Activated CD4-positive, alpha-beta T cell treated with anti-CD3 and anti-CD28 coated beads for 1 hour (primary cell): Measurements from ENCODE around the gene CENPU.
"Not testable (repeated sequence)": the region's sequence is repeated elsewhere in the genome, so short reads cannot be mapped to it uniquely, and the experiment has no call there.

ENCODE experiments used
- DNase-seq: peaks from one replicate; pipeline ENCODE4 v3.0.0-alpha.2; 2020

CENPU gene

GRCh38 chr4:184657820-184658219 lies 76.1 kb downstream of the CENPU start:
- DNase-seq: not testable (repeated sequence)

DNA sequence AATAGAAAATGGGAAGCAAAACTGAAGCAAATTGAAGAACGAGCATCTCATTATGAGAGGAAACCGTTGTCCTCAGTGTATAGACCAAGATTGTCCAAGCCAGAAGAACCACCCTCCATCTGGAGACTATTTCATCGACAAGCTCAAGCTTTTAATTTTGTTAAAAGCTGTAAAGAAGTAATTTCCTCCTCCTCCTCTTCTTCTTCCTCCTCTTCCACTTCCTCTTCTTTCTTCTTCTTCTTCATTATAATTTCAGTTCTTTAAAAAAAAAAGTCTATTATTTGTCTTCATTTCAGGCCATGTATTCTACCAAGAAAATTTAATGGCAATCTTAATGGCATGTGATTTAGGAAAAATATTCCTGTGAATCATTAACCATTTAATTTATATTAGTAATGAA lies 76.8 kb downstream of the CENPU start:
- DNase-seq: no peak

DNA sequence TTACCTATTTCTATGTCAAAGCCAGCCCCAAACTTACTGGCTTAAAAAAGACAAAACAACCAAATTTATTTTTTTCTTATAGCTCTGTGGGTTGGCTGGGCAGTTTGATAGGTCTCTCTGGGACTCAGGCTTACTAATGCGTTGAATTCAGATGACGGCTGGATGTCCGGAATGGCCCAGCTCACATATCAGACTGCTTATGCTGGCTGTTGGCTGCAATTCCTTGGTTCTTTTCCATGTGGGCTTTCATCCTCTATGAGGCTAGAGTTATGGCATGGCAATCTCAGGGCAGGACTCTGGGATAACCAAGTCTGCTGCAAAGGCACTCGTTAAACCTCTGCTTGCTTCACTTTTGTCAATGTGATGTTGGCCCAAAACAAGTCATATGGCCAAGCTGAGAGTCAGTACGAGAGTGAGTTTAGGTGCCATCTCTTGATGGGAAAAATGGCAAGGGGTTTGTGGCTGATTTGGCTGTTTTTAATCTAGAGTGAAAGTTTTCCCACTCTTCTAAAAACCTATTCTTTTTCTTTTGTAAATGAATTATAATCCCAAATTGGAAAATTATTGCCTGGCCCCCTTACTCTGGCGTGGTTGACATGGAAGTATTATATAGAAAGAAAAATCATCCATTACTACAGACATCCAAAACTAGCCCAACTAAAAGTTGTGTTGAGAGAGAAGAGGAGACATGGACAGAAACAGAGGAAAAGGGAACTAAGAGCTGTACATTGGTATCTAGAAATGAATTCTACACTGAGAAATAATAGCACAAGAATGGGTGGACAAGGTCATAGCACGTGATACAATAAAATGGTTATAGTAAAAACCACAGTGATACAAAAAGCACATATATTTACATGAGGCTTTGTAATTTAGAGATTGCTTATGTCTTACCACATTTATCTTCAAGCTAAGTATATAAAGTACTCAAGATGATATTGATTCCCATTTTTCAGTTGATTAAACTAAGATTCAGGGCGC lies 77.7 kb downstream of the CENPU start:
- no peak for DNase-seq

DNA sequence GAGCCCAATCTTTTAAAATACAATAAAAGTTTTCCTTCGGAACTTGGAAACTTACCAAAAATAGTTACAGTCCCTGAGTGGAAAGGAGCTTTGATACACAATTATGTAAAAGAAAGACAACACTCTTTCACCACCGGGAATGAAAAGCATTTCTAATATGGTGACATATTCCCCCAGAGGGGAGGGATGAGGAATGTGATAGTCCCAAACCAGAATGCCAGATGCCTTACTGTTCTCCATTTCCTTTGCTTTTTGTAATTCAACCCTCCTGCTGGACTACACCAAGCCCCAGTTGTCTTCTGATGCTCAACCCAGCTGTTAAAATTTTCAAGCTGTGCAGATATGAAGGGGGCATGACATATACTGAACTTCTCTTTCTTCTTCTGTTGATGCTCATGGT lies 80.2 kb downstream of the CENPU start:
- no peak for DNase-seq

GRCh38 chr4:184652681-184653080 lies 81.2 kb downstream of the CENPU start:
- not testable (repeated sequence) for DNase-seq

GRCh38 chr4:184651899-184652298 lies 82.0 kb downstream of the CENPU start:
- DNase-seq: no peak

GRCh38 chr4:184649971-184650855 lies 83.7 kb downstream of the CENPU start:
- DNase-seq: no peak

DNA sequence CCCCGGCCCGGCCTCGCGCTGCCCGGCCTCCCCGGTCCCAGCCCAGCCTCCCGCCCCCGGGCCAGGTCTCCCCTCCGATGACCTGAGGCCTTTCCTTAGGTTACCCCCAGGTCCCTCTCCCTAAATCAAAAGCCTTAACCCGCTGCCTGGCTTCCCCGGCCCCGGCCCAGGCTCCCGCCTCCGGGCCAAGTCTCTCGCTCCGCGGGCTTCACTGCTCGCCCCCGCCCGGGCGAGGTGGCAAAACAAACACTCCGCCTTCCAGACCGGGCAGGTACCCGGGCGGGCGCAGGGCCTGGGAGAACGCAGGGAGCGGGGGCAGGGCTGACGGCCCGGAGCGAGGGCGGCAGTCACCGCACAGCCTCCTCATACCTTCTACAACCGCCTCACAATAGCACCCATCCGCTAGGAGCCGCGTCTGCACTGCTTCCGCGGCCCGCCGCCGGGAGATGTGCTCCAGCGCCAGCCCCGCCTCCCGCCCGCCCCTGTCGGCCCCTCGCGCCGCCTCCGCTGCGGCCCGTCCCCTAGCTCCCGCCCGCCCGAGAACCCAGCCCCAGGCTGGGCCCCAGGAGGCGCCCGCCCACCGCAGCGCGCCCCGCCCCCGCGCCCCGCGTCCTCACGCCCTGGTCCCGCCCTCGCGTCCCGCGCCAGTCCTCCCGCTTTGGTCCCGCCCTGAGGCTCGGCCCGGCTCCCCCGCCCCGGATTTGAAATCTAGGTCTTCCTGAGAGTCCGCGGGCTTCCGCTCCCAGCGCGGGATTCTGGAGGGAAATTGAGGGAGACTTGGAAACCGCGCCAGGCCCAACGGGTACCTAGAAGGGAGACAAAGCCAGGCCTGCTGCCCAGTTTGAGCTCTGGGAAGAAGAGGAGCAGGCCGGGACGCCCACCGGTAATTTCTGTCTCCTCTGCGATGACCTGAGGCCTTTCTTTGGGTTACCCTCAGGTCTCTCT lies 84.6 kb downstream of the CENPU start, which contains the start of the genes CASP3 and PRIMPOL:
CASP3 (minus strand) TSS at position 422 of the 945 bp plus-strand sequence. CDS start 10,994 bp downstream, outside the sequence.
PRIMPOL (plus strand) TSS at position 713 of the 945 bp plus-strand sequence. CDS start 7,403 bp downstream, outside the sequence.
- peak; percentile 92 for DNase-seq

DNA sequence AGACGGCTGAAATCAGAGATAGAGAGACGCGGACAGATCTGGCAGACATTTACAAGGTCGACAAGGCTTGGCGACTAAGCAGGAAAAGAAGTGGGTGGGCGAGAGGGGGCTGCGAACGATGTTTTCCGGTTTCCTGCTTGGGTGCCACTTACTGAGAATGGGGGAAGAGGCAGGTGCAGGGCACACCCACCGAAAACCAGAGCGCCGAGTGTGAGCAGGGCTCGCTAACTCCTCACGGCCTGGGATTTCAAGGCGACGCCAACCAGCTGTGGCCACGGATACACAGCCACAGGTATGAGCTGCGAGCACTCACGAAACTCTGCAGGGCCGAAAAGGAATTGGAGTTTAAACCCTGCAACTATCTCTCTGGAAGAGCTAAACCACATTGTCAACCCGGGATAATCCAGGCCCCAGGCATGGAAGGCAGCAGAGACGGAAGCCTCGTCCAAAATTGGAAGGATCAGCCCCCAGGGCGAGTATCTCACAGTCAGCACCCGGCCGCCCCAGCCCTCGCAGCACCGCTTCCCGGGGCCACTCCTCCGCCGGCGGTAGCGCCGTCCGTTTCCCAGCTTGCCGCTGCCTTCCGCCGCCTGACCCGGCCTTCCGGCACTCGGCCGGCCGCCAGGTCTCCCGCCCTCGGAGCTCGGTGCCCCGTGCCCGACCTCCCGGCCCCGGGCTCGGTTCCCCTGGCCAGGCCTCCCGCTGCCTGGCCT lies 85.4 kb downstream of the CENPU start:
- DNase-seq: peak; percentile 20

- DNase-seq: no peak
These were observed 85.9 kb downstream of the CENPU start for GRCh38 chr4:184648054-184648312.

DNA sequence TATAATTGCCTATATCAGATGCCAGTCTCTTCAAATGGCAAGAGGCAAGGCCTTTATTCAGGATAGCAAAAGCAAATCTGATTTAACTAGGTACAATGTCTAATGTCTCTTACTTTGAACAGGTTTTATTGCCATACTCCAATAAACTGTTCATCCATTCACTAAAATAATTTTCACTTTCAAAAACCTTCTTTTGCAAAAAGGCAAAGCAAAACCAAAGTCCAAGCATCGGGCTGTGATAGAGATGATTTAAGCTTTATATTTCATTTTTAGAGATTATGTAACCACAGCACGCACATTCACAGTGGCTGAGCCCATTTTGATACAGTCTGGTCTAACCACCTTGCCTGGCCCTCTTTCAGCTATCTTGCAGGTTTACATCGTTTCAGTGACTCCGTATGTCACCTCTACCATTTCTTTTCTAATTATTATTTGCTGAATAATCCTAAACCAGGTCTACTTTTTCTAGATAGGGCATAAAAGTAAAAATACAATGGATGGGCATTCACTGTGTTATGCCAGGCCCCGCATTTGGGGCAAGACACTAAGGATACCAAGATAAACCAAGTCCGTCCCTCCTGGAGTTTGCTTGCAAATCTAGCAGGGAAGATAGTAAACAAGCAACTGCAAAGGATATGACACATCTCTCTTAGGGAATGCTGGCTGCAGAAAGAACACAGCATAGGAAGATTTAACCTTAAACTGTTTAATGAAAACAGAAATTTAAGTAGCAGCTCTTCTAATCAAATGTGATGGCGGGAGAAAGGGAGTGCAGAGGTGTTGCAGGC lies 86.4 kb downstream of the CENPU start:
- DNase-seq: no peak

DNA sequence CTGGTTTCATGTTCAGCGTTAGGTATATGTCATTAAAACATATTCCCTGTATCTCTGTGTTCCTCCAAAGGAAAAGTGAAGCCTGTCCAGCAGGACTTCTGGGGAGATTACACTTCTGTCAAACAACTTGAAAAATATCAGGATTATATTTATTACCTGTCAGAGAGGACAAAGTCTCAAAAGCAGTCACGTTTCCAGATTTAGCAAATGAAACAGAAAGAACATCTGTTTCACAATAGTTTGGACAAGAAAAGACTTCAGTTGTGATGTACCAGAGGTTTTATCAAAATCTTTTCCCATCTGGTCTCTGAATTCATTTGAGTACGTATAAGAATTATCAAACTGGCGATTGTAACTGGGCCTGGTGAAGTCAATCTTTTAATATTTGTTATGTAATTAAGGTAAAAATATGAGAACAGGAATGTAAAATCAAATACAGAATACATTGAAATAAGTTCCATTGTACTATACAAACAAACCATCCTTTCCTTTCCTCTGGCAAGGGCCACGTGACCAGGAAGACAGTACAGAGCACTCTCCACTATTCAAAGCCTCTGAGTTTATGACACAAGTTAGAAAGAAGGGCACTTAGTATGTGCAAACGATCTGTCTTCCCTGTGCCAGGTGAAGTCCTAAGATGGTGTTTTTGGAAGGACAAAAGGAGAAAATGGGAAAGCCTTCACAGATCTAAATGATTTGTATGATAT lies 87.8 kb downstream of the CENPU start:
- DNase-seq: no peak

DNA sequence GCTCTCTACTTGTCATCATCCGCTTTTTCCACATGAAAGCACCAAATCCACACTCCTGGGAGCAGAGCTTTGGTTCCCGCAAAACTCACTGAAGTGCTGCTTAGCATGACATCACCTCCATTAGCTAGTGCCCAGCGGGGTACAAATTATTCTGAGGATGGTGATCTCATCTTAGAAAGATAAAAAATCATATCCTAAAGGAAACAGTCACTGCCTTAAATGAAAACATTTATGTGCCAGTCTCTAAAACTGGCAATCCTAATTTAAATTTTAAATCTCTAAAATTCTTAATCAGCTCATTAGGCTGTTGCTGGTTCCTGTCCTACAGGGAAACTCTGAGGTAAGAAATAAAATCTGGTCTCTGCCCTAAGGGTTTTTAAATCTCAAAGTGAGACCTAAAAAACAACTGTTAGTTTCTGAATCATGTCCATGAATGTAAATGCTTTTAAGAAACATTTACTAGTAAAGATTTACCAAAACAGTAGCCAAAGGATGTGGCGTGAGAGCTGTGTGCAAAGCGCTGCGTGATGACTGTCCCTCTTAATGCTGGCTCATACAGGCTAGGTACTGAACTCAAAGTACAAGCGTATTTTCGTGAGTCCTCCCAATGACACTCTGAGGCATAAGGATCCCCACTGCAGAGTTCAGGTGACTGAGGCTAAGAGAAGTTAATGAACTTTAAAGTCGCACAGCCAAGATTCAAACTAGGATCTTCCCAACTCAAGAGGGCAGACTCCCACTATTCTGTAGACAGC lies 89.2 kb downstream of the CENPU start:
- no peak for DNase-seq
